KG1 (cell line): ENCODE data around the gene CYP8B1.
"Not testable (repeated sequence)": the region's sequence is repeated elsewhere in the genome, so short reads cannot be mapped to it uniquely, and the experiment has no call there.

ENCODE experiments used
- DNase-seq: peaks from one replicate; lab custom pipeline; 2025; lab: John Stamatoyannopoulos, UW

The CYP8B1 gene

GRCh38 chr3:42884324-42884723 lies 8.6 kb upstream of the CYP8B1 start:
- DNase-seq, result no peak

- not testable (repeated sequence) for DNase-seq
These were observed 7.7 kb upstream of the CYP8B1 start for GRCh38 chr3:42883251-42883930.

GRCh38 chr3:42880601-42881451 lies 5.1 kb upstream of the CYP8B1 start:
- DNase-seq, result peak; percentile 55

- DNase-seq, result no peak
These were observed 4.5 kb upstream of the CYP8B1 start for GRCh38 chr3:42880183-42880582.

GRCh38 chr3:42877881-42878280 lies 2.2 kb upstream of the CYP8B1 start:
- DNase-seq, result no peak

- no peak for DNase-seq
These were observed 1.5 kb upstream of the CYP8B1 start for GRCh38 chr3:42876940-42877720.

GRCh38 chr3:42876401-42876800 lies 722 bp upstream of the CYP8B1 start:
- DNase-seq, result no peak

- DNase-seq, result no peak
These were observed 930 bp downstream of the CYP8B1 start for GRCh38 chr3:42874749-42875148.

- no peak for DNase-seq
These were observed 2.3 kb downstream of the CYP8B1 start for GRCh38 chr3:42873221-42873982.

- no peak for DNase-seq
These were observed 3.0 kb downstream of the CYP8B1 start for GRCh38 chr3:42872718-42873117.

GRCh38 chr3:42871592-42872196 lies 4.0 kb downstream of the CYP8B1 start:
- DNase-seq, result no peak

GRCh38 chr3:42868841-42869240 lies 6.8 kb downstream of the CYP8B1 start:
- DNase-seq, result no peak

- no peak for DNase-seq
These were observed 8.5 kb downstream of the CYP8B1 start for GRCh38 chr3:42867138-42867537.

GRCh38 chr3:42865256-42865655 lies 10.4 kb downstream of the CYP8B1 start:
- no peak for DNase-seq

GRCh38 chr3:42864321-42864950 lies 11.2 kb downstream of the CYP8B1 start:
- DNase-seq, result no peak

- no peak for DNase-seq
These were observed 19.1 kb downstream of the CYP8B1 start for GRCh38 chr3:42856544-42856943.

- no peak for DNase-seq
These were observed 19.9 kb downstream of the CYP8B1 start for GRCh38 chr3:42855547-42856380.

- no peak for DNase-seq
These were observed 20.5 kb downstream of the CYP8B1 start for GRCh38 chr3:42855219-42855546.

- DNase-seq, result no peak
These were observed 21.9 kb downstream of the CYP8B1 start for GRCh38 chr3:42853739-42854302.

- DNase-seq, result no peak
These were observed 22.6 kb downstream of the CYP8B1 start for GRCh38 chr3:42853056-42853455.
